Measurements from ENCODE around the gene C16orf92.
A peak's percentile ranks its signal among the peaks of the same experiment; 100 is the strongest.

The C16orf92 gene

GRCh38 chr16:30041841-30042240, 18.8 kb downstream of the C16orf92 start:
- Histone ChIP-seq H3K9me2 (ENCODE audit: low read depth, low read length) (no peaks in the 10 kb centered on the region), H3K79me2 (ENCODE audit: insufficient read depth, low read length) (no peaks in the 10 kb centered on the region), H3K9ac (ENCODE audit: low read length) (no peak overlapping the region), H3F3A (ENCODE audit: insufficient read depth, low read length) (no peaks in the 10 kb centered on the region), H3K4me1 (ENCODE audit: insufficient read depth, low read length, severe bottlenecking) (no peaks in the 10 kb centered on the region), H3K36me3 (ENCODE audit: insufficient read depth, low read length) (no peaks in the 10 kb centered on the region), H2AFZ (ENCODE audit: low read length) (no peak overlapping the region), H4K20me1 (ENCODE audit: insufficient read depth, low read length) (no peaks in the 10 kb centered on the region), H3K27me3 (ENCODE audit: insufficient read depth, low read length) (no peaks in the 10 kb centered on the region), H3K4me3 (ENCODE audit: low read depth, low read length, poor library complexity, severe bottlenecking) (no peak overlapping the region), H3K27ac (ENCODE audit: low read depth, low read length, poor library complexity, severe bottlenecking) (no peak overlapping the region), H3K4me2 (ENCODE audit: low read length) (no peak overlapping the region), H3K9me3 (ENCODE audit: low read length) (no peaks in the 10 kb centered on the region)
- TF ChIP-seq, protein P1, sequence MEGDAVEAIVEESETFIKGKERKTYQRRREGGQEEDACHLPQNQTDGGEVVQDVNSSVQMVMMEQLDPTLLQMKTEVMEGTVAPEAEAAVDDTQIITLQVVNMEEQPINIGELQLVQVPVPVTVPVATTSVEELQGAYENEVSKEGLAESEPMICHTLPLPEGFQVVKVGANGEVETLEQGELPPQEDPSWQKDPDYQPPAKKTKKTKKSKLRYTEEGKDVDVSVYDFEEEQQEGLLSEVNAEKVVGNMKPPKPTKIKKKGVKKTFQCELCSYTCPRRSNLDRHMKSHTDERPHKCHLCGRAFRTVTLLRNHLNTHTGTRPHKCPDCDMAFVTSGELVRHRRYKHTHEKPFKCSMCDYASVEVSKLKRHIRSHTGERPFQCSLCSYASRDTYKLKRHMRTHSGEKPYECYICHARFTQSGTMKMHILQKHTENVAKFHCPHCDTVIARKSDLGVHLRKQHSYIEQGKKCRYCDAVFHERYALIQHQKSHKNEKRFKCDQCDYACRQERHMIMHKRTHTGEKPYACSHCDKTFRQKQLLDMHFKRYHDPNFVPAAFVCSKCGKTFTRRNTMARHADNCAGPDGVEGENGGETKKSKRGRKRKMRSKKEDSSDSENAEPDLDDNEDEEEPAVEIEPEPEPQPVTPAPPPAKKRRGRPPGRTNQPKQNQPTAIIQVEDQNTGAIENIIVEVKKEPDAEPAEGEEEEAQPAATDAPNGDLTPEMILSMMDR (IDR thresholded peaks at IDR 0.05; ENCODE audit: low read length), result peak; percentile 38
- no peak for TF ChIP-seq EZH2 (IDR thresholded peaks at IDR 0.05; ENCODE audit: borderline replicate concordance, low read length)

- Histone ChIP-seq H3K36me3 (ENCODE audit: insufficient read depth, low read length) (no peaks in the 10 kb centered on the region), H3K27ac (ENCODE audit: low read depth, low read length, poor library complexity, severe bottlenecking) (no peak overlapping the region), H3K9me2 (ENCODE audit: low read depth, low read length) (no peaks in the 10 kb centered on the region), H4K20me1 (ENCODE audit: insufficient read depth, low read length) (no peaks in the 10 kb centered on the region), H2AFZ (ENCODE audit: low read length) (no peak overlapping the region), H3K4me1 (ENCODE audit: insufficient read depth, low read length, severe bottlenecking) (no peaks in the 10 kb centered on the region), H3K27me3 (ENCODE audit: insufficient read depth, low read length) (no peaks in the 10 kb centered on the region; the same call in 1 of the 2 replicates), H3F3A (ENCODE audit: insufficient read depth, low read length) (no peaks in the 10 kb centered on the region), H3K9ac (ENCODE audit: low read length) (no peak overlapping the region), H3K4me3 (ENCODE audit: low read depth, low read length, poor library complexity, severe bottlenecking) (no peak overlapping the region), H3K79me2 (ENCODE audit: insufficient read depth, low read length) (no peaks in the 10 kb centered on the region), H3K4me2 (ENCODE audit: low read length) (no peak overlapping the region), H3K9me3 (ENCODE audit: low read length) (no peaks in the 10 kb centered on the region)
- TF ChIP-seq EZH2 (IDR thresholded peaks at IDR 0.05; ENCODE audit: borderline replicate concordance, low read length), result no peak
- TF ChIP-seq, protein P1 (IDR thresholded peaks at IDR 0.05; ENCODE audit: low read length), result no peak
These were observed 23.2 kb downstream of the C16orf92 start for GRCh38 chr16:30046178-30046577.

- Histone ChIP-seq H3K4me1 (ENCODE audit: insufficient read depth, low read length, severe bottlenecking) (no peaks in the 10 kb centered on the region), H3K9me2 (ENCODE audit: low read depth, low read length) (no peaks in the 10 kb centered on the region), H3K27ac (ENCODE audit: low read depth, low read length, poor library complexity, severe bottlenecking) (no peak overlapping the region), H4K20me1 (ENCODE audit: insufficient read depth, low read length) (no peaks in the 10 kb centered on the region), H2AFZ (ENCODE audit: low read length) (no peak overlapping the region), H3K4me3 (ENCODE audit: low read depth, low read length, poor library complexity, severe bottlenecking) (no peak overlapping the region), H3K9ac (ENCODE audit: low read length) (no peak overlapping the region), H3K36me3 (ENCODE audit: insufficient read depth, low read length) (no peaks in the 10 kb centered on the region), H3K79me2 (ENCODE audit: insufficient read depth, low read length) (no peaks in the 10 kb centered on the region), H3K4me2 (ENCODE audit: low read length) (no peak overlapping the region), H3F3A (ENCODE audit: insufficient read depth, low read length) (no peaks in the 10 kb centered on the region), H3K9me3 (ENCODE audit: low read length) (no peaks in the 10 kb centered on the region), H3K27me3 (ENCODE audit: insufficient read depth, low read length) (no peaks in the 10 kb centered on the region; the same call in 1 of the 2 replicates)
- TF ChIP-seq, protein P1 (IDR thresholded peaks at IDR 0.05; ENCODE audit: low read length), result no peak
- no peak for TF ChIP-seq EZH2 (IDR thresholded peaks at IDR 0.05; ENCODE audit: borderline replicate concordance, low read length)
These were observed 23.6 kb downstream of the C16orf92 start for GRCh38 chr16:30046588-30046987.
